Measurements from ENCODE around the gene SP140L.
"Not testable (repeated sequence)": the region's sequence is repeated elsewhere in the genome, so short reads cannot be mapped to it uniquely, and the experiment has no call there.

Gene SP140L

GRCh38 chr2:230326453-230327417 lies at the start of gene SP140L:
Gene SP140L (plus strand): TSS chr2:230327193. CDS start chr2:230327270, 77 bp downstream.
- DNase-seq = peak; percentile 78 to 85

GRCh38 chr2:230282936-230283335 lies 44.1 kb upstream of the SP140L start:
- DNase-seq = no peak

- no peak for DNase-seq
Observed at GRCh38 chr2:230286048-230286447, 40.9 kb upstream of the SP140L start.

- not testable (repeated sequence) for DNase-seq
Observed at GRCh38 chr2:230289311-230289710, 37.7 kb upstream of the SP140L start.

- DNase-seq = no peak
Observed at GRCh38 chr2:230295192-230295591, 31.8 kb upstream of the SP140L start.

GRCh38 chr2:230296917-230297316 lies 30.1 kb upstream of the SP140L start:
- no peak for DNase-seq

- DNase-seq = no peak
Observed at GRCh38 chr2:230299618-230300017, 27.4 kb upstream of the SP140L start.

GRCh38 chr2:230305416-230306275 lies 21.3 kb upstream of the SP140L start:
- no peak for DNase-seq

GRCh38 chr2:230306474-230306873 lies 20.5 kb upstream of the SP140L start:
- no peak for DNase-seq

GRCh38 chr2:230307485-230307884 lies 19.5 kb upstream of the SP140L start:
- no peak for DNase-seq

- DNase-seq = no peak
Observed at GRCh38 chr2:230308402-230309000, 18.5 kb upstream of the SP140L start.

GRCh38 chr2:230310792-230311191 lies 16.2 kb upstream of the SP140L start:
- DNase-seq = not testable (repeated sequence)

- DNase-seq = not testable (repeated sequence)
Observed at GRCh38 chr2:230311634-230312033, 15.4 kb upstream of the SP140L start.

- no peak for DNase-seq
Observed at GRCh38 chr2:230312638-230313037, 14.4 kb upstream of the SP140L start.

- DNase-seq = no peak
Observed at GRCh38 chr2:230317366-230317765, 9.6 kb upstream of the SP140L start.

- DNase-seq = peak in 1 of 2 experiments; percentile 35
Observed at GRCh38 chr2:230318190-230319121, 8.5 kb upstream of the SP140L start.

- peak; percentile 61 to 70 for DNase-seq
Observed at GRCh38 chr2:230319211-230319862, 7.7 kb upstream of the SP140L start.

GRCh38 chr2:230321031-230321430 lies 6.0 kb upstream of the SP140L start:
- no peak for DNase-seq

GRCh38 chr2:230322561-230323384 lies 4.2 kb upstream of the SP140L start:
- DNase-seq = no peak

- DNase-seq = peak; percentile 51 to 61
Observed at GRCh38 chr2:230323385-230324106, 3.4 kb upstream of the SP140L start.

Measured in activated T-cell treated with anti-CD3 and anti-CD28 coated beads, Interleukin-2, amount 50 U/mL, for 48 hours (primary cell).